Immature natural killer cell (primary cell): ENCODE results near the gene SYNE1. TPM values are rescaled to one million over a fixed set of nuclear protein-coding genes. Genes with fewer than 3 reads are reported as not detected.

Experiments used
- DNase-seq, 3 donors: peaks; one replicate each; pipeline ENCODE4 v3.0.0; 2022; ENCODE audit warnings: mixed read lengths in 1 of 3
- H3K27ac Mint-ChIP-seq, 6 donors: one replicate each; pipeline ENCODE4 v1.8.0; 2020; ENCODE audit warnings: mixed read lengths in 6 of 6, mild to moderate bottlenecking in 5 of 6, inconsistent platforms in 4 of 6, moderate library complexity in 3 of 6
- H3K27me3 Mint-ChIP-seq, 3 donors: one replicate each; pipeline ENCODE4 v1.8.0; 2020 to 2021; ENCODE audit warnings: low read depth in 3 of 3, mild to moderate bottlenecking in 3 of 3, mixed read lengths in 3 of 3, moderate library complexity in 3 of 3, inconsistent platforms in 1 of 3
- H3K36me3 Mint-ChIP-seq, 3 donors: one replicate each; pipeline ENCODE4 v1.8.0; 2020; ENCODE audit warnings: mixed read lengths in 3 of 3, inconsistent platforms in 2 of 3, mild to moderate bottlenecking in 2 of 3
- H3K4me1 Mint-ChIP-seq, 2 donors: one replicate each; pipeline ENCODE4 v1.8.0; 2020; ENCODE audit warnings: inconsistent platforms in 2 of 2, mild to moderate bottlenecking in 2 of 2, mixed read lengths in 2 of 2, moderate library complexity in 1 of 2
- H3K4me3 Mint-ChIP-seq, 5 donors: one replicate each; pipeline ENCODE4 v1.8.0; 2020; ENCODE audit warnings: mild to moderate bottlenecking in 5 of 5, mixed read lengths in 5 of 5, inconsistent platforms in 3 of 5, moderate library complexity in 3 of 5
- H3K9me3 Mint-ChIP-seq, 6 donors: one replicate each; pipeline ENCODE4 v1.8.0; 2020; ENCODE audit warnings: mild to moderate bottlenecking in 6 of 6, mixed read lengths in 6 of 6, inconsistent platforms in 4 of 6, moderate library complexity in 3 of 6
- polyA plus RNA-seq, 3 donors: library from polyadenylated mRNA; unstranded; fragments of 300-500 nt; fragmentation: Illumina TruSeq; gene quantifications; one replicate each; pipeline ENCODE4 v1.2.3, GENCODE V29; 2021

SYNE1 gene
- polyA plus RNA-seq, 3 donors from 2014 or later: 25.9 to 117 (median 27.9) TPM

- Mint-ChIP-seq H3K36me3 (peaks cover 33 to 55% (median 40%) of the 10 kb centered on the region in 3 donors), H3K4me3 (no peak overlapping the region), H3K27me3 (no peaks in the 10 kb centered on the region)
Measured at GRCh38 chr6:152404086-152404857, 232.9 kb downstream of the SYNE1 start.

GRCh38 chr6:152402791-152403190 is 234.4 kb downstream of the SYNE1 start:
- Mint-ChIP-seq H3K4me1 (no peaks in the 10 kb centered on the region), H3K27ac (peak overlapping the region in 3 of 6 donors; percentile 8 to 37 (median 15)), H3K9me3 (no peaks in the 10 kb centered on the region), H3K4me3 (no peak overlapping the region), H3K27me3 (no peaks in the 10 kb centered on the region), H3K36me3 (peaks cover 34 to 66% (median 46%) of the 10 kb centered on the region in 3 donors)
- DNase-seq: no peak

More at GRCh38 chr6:152404086-152404857, 232.9 kb downstream of the SYNE1 start:
- no peaks in the 10 kb centered on the region for H3K4me1 Mint-ChIP-seq
- H3K27ac Mint-ChIP-seq: no peak overlapping the region
- H3K9me3 Mint-ChIP-seq: no peaks in the 10 kb centered on the region
- DNase-seq: no peak

GRCh38 chr6:152401978-152402377 is 235.2 kb downstream of the SYNE1 start:
- Mint-ChIP-seq H3K27ac (peak overlapping the region in 1 of 6 donors; percentile 15), H3K9me3 (no peaks in the 10 kb centered on the region), H3K27me3 (no peaks in the 10 kb centered on the region), H3K36me3 (peaks cover 36 to 70% (median 52%) of the 10 kb centered on the region in 3 donors), H3K4me3 (no peak overlapping the region), H3K4me1 (no peaks in the 10 kb centered on the region)
- no peak for DNase-seq

- H3K4me3 Mint-ChIP-seq: no peak overlapping the region
- no peak overlapping the region for H3K27ac Mint-ChIP-seq
- H3K4me1 Mint-ChIP-seq: no peaks in the 10 kb centered on the region
- H3K36me3 Mint-ChIP-seq: peaks cover 48 to 80% (median 68%) of the 10 kb centered on the region in 3 donors
- no peaks in the 10 kb centered on the region for H3K9me3 Mint-ChIP-seq
- peaks cover 0 to 1% (median under 1%) of the 10 kb centered on the region in 3 donors for H3K27me3 Mint-ChIP-seq
- no peak for DNase-seq
Measured at GRCh38 chr6:152399399-152399798, 237.8 kb downstream of the SYNE1 start.

- H3K27me3 Mint-ChIP-seq: peaks cover 0 to 2% (median 1%) of the 10 kb centered on the region in 3 donors
- H3K4me1 Mint-ChIP-seq: no peaks in the 10 kb centered on the region
- H3K9me3 Mint-ChIP-seq: no peaks in the 10 kb centered on the region
- DNase-seq: no peak
- H3K27ac Mint-ChIP-seq: no peak overlapping the region
- H3K4me3 Mint-ChIP-seq: no peak overlapping the region
- H3K36me3 Mint-ChIP-seq: peaks cover 52 to 84% (median 69%) of the 10 kb centered on the region in 3 donors
Measured at GRCh38 chr6:152398993-152399392, 238.2 kb downstream of the SYNE1 start.

GRCh38 chr6:152398316-152398715 is 238.8 kb downstream of the SYNE1 start:
- H3K4me3 Mint-ChIP-seq: no peak overlapping the region
- no peaks in the 10 kb centered on the region for H3K4me1 Mint-ChIP-seq
- H3K27me3 Mint-ChIP-seq: peaks cover 0 to 2% (median 1%) of the 10 kb centered on the region in 3 donors
- H3K36me3 Mint-ChIP-seq: peaks cover 58 to 86% (median 72%) of the 10 kb centered on the region in 3 donors
- no peak overlapping the region for H3K27ac Mint-ChIP-seq
- no peak for DNase-seq
- no peaks in the 10 kb centered on the region for H3K9me3 Mint-ChIP-seq

- Mint-ChIP-seq H3K27me3 (peaks cover 0 to 4% (median 4%) of the 10 kb centered on the region in 3 donors), H3K27ac (no peak overlapping the region), H3K4me1 (no peaks in the 10 kb centered on the region), H3K36me3 (peaks cover 62 to 88% (median 78%) of the 10 kb centered on the region in 3 donors), H3K9me3 (no peaks in the 10 kb centered on the region), H3K4me3 (no peak overlapping the region)
- DNase-seq: no peak
Measured at GRCh38 chr6:152394303-152394702, 242.9 kb downstream of the SYNE1 start.

- H3K27ac Mint-ChIP-seq: no peak overlapping the region
- H3K4me1 Mint-ChIP-seq: peaks cover 8 to 10% of the 10 kb centered on the region in 2 donors
- no peak overlapping the region for H3K4me3 Mint-ChIP-seq
- no peaks in the 10 kb centered on the region for H3K9me3 Mint-ChIP-seq
- H3K27me3 Mint-ChIP-seq: peaks cover 0 to 4% (median 4%) of the 10 kb centered on the region in 3 donors
- peaks cover 68 to 82% (median 75%) of the 10 kb centered on the region in 3 donors for H3K36me3 Mint-ChIP-seq
- no peak for DNase-seq
Measured at GRCh38 chr6:152391179-152391880, 245.8 kb downstream of the SYNE1 start.

GRCh38 chr6:152387091-152387490 is 250.1 kb downstream of the SYNE1 start:
- Mint-ChIP-seq H3K27me3 (peaks cover 2 to 3% (median 2%) of the 10 kb centered on the region in 3 donors), H3K9me3 (no peaks in the 10 kb centered on the region), H3K36me3 (peaks cover 64 to 78% (median 65%) of the 10 kb centered on the region in 3 donors), H3K27ac (peak overlapping the region in 1 of 6 donors; percentile 51), H3K4me1 (peaks cover 15 to 21% of the 10 kb centered on the region in 2 donors), H3K4me3 (peak overlapping the region in 1 of 5 donors; percentile 18)
- DNase-seq: no peak

- Mint-ChIP-seq H3K27ac (peak overlapping the region in 2 of 6 donors; percentile 38 to 43), H3K9me3 (no peaks in the 10 kb centered on the region), H3K36me3 (peaks cover 58 to 74% (median 59%) of the 10 kb centered on the region in 3 donors), H3K4me1 (peaks cover 20 to 26% of the 10 kb centered on the region in 2 donors), H3K4me3 (peak overlapping the region in 2 of 5 donors; percentile 18 to 22), H3K27me3 (peaks cover 0 to 2% (median under 1%) of the 10 kb centered on the region in 3 donors)
- peak in 2 of 3 donors; percentile 9 to 19 for DNase-seq
Measured at GRCh38 chr6:152386131-152386530, 251.0 kb downstream of the SYNE1 start.

GRCh38 chr6:152380993-152381898 is 255.9 kb downstream of the SYNE1 start:
- DNase-seq: no peak
- H3K4me3 Mint-ChIP-seq: peak overlapping the region in 1 of 5 donors; percentile 14
- peaks cover 29 to 41% of the 10 kb centered on the region in 2 donors for H3K4me1 Mint-ChIP-seq
- H3K27me3 Mint-ChIP-seq: peaks cover 0 to 3% (median 2%) of the 10 kb centered on the region in 3 donors
- peak overlapping the region in 4 of 6 donors; percentile 32 to 59 (median 58) for H3K27ac Mint-ChIP-seq
- H3K9me3 Mint-ChIP-seq: no peaks in the 10 kb centered on the region
- H3K36me3 Mint-ChIP-seq: peaks cover 20 to 55% (median 28%) of the 10 kb centered on the region in 3 donors

GRCh38 chr6:152380351-152380767 is 256.8 kb downstream of the SYNE1 start:
- peak; percentile 2 to 10 (median 7) for DNase-seq
- H3K36me3 Mint-ChIP-seq: peaks cover 21 to 58% (median 23%) of the 10 kb centered on the region in 3 donors
- peaks cover 0 to 3% (median 0%) of the 10 kb centered on the region in 3 donors for H3K27me3 Mint-ChIP-seq
- peaks cover 23 to 32% of the 10 kb centered on the region in 2 donors for H3K4me1 Mint-ChIP-seq
- no peaks in the 10 kb centered on the region for H3K9me3 Mint-ChIP-seq
- peak overlapping the region in 3 of 5 donors; percentile 12 to 59 (median 12) for H3K4me3 Mint-ChIP-seq
- H3K27ac Mint-ChIP-seq: peak overlapping the region; percentile 35 to 66 (median 58)

GRCh38 chr6:152379423-152379822 is 257.7 kb downstream of the SYNE1 start:
- no peak for DNase-seq
- Mint-ChIP-seq H3K36me3 (peaks cover 15 to 52% (median 25%) of the 10 kb centered on the region in 3 donors), H3K4me3 (no peak overlapping the region), H3K27ac (peak overlapping the region in 1 of 6 donors; percentile 59), H3K4me1 (peaks cover 23 to 31% of the 10 kb centered on the region in 2 donors), H3K9me3 (no peaks in the 10 kb centered on the region), H3K27me3 (peaks cover 0 to 3% (median 0%) of the 10 kb centered on the region in 3 donors)
